Measurements from ENCODE around the gene SYNJ2.
A peak's percentile ranks its signal among the peaks of the same experiment; 100 is the strongest.
"Not testable (repeated sequence)": the region's sequence is repeated elsewhere in the genome, so short reads cannot be mapped to it uniquely, and the experiment has no call there.

The SYNJ2 gene

DNA sequence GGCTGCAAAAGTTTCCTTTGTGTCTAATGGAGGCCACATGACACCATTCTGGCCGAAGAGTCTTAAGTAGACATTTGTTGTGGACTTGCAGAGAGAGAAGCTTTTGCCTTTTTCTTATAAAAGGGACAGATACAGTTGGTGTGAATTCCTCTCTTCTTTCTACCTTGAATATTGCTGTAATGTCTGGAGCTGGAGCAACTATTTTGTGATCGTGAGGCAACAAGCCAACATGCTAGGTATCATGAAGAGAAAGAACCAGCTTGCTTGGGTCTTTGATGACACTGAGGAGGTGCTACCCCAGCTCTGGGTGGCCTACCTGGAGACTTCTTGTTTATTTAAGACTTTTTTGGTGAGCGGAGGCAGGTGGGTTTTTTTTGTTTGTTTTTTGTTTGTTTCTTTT is 16.3 kb upstream of the SYNJ2 start:
- H3K36me3 Mint-ChIP-seq (ENCODE audit: insufficient read depth): no peaks in the 10 kb centered on the region
- H3K4me1 Mint-ChIP-seq (ENCODE audit: low read depth in 2 of 2): peaks cover 0 to 4% of the 10 kb centered on the region in 2 donors
- ATAC-seq (replicated peaks): no peak
- no peak for DNase-seq
- H3K4me3 Mint-ChIP-seq: no peak overlapping the region
- H3K27ac Mint-ChIP-seq: no peak overlapping the region
- no peaks in the 10 kb centered on the region for H3K9me3 Mint-ChIP-seq
- H3K27me3 Mint-ChIP-seq: peaks cover 9 to 17% of the 10 kb centered on the region in 2 donors

GRCh38 chr6:157966589-157966977 is 15.1 kb upstream of the SYNJ2 start:
- Mint-ChIP-seq H3K27ac (no peak overlapping the region), H3K4me3 (no peak overlapping the region), H3K9me3 (no peaks in the 10 kb centered on the region), H3K27me3 (peaks cover 15 to 16% of the 10 kb centered on the region in 2 donors), H3K4me1 (ENCODE audit: low read depth in 2 of 2) (peaks cover 0 to 4% of the 10 kb centered on the region in 2 donors), H3K36me3 (ENCODE audit: insufficient read depth) (no peaks in the 10 kb centered on the region)
- DNase-seq (no peak), ATAC-seq (replicated peaks) (no peak)

DNA sequence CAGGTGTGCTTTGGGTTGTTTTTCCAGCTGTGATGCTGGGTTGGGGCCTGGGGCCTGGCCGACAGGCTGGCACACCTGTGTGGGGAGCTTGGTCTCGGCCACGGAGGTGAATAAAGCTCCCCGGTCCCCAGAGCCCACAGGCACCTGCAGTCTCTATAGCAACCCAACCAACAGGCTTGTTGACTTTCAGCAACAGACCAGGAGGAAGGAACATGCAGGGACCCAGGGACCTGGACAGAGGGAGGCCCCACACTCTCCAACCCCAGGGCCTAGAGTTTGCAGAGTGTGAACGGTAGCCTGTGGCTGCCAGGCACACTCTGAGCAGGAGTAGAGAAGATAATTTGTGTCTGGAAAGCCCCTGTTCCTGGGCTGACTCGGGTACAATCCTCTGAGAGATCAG is 14.6 kb upstream of the SYNJ2 start:
- no peak for DNase-seq
- ATAC-seq (replicated peaks): no peak
- Mint-ChIP-seq H3K4me1 (ENCODE audit: low read depth in 2 of 2) (peaks cover 0 to 4% of the 10 kb centered on the region in 2 donors), H3K27me3 (peaks cover 15 to 17% of the 10 kb centered on the region in 2 donors), H3K27ac (no peak overlapping the region), H3K4me3 (no peak overlapping the region), H3K36me3 (ENCODE audit: insufficient read depth) (no peaks in the 10 kb centered on the region), H3K9me3 (no peaks in the 10 kb centered on the region)

DNA sequence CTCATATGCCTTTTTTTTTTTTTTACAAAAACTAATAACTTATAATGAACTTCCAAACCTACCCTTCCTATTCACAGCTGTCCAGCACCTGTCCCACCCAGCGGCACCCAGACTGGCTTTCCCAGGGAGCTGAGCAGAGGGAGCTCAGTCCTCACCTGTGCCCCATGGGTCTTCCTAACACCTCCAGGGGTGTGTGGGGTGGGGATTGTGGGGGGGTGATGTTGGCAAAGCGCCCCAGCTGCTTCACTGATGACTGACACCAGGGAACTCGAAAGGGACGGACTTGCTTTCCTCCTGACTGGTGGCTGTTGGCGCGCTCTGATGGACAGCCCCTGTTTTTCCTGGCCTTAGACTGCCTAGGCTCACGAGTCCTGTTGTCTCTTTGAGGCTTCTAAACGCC is 14.2 kb upstream of the SYNJ2 start:
- H3K9me3 Mint-ChIP-seq: no peaks in the 10 kb centered on the region
- H3K27me3 Mint-ChIP-seq: peaks cover 15% of the 10 kb centered on the region in 2 donors
- peaks cover 0 to 4% of the 10 kb centered on the region in 2 donors for H3K4me1 Mint-ChIP-seq (ENCODE audit: low read depth in 2 of 2)
- no peak overlapping the region for H3K4me3 Mint-ChIP-seq
- no peak overlapping the region for H3K27ac Mint-ChIP-seq
- no peak for DNase-seq
- no peak for ATAC-seq (replicated peaks)
- H3K36me3 Mint-ChIP-seq (ENCODE audit: insufficient read depth): no peaks in the 10 kb centered on the region

- not testable (repeated sequence) for H3K9me3 Mint-ChIP-seq; H3K4me1 Mint-ChIP-seq (ENCODE audit: low read depth in 2 of 2); H3K36me3 Mint-ChIP-seq (ENCODE audit: insufficient read depth); H3K27me3 Mint-ChIP-seq; H3K27ac Mint-ChIP-seq; ATAC-seq (replicated peaks); H3K4me3 Mint-ChIP-seq; DNase-seq
Observed at GRCh38 chr6:157972177-157972576, 9.5 kb upstream of the SYNJ2 start.

GRCh38 chr6:157974341-157974894 is 7.2 kb upstream of the SYNJ2 start:
- H3K27me3 Mint-ChIP-seq: peaks cover 8% of the 10 kb centered on the region in 2 donors
- H3K36me3 Mint-ChIP-seq (ENCODE audit: insufficient read depth): no peaks in the 10 kb centered on the region
- H3K27ac Mint-ChIP-seq: no peak overlapping the region
- no peak for DNase-seq
- H3K4me3 Mint-ChIP-seq: no peak overlapping the region
- no peak for ATAC-seq (replicated peaks)
- no peaks in the 10 kb centered on the region for H3K4me1 Mint-ChIP-seq (ENCODE audit: low read depth in 2 of 2)
- H3K9me3 Mint-ChIP-seq: no peaks in the 10 kb centered on the region

GRCh38 chr6:157974967-157975366 is 6.7 kb upstream of the SYNJ2 start:
- no peaks in the 10 kb centered on the region for H3K36me3 Mint-ChIP-seq (ENCODE audit: insufficient read depth)
- H3K27me3 Mint-ChIP-seq: peaks cover 8% of the 10 kb centered on the region in 2 donors
- H3K27ac Mint-ChIP-seq: no peak overlapping the region
- ATAC-seq (replicated peaks) (no peak), DNase-seq (no peak)
- no peak overlapping the region for H3K4me3 Mint-ChIP-seq
- peaks cover 0 to 4% of the 10 kb centered on the region in 2 donors for H3K4me1 Mint-ChIP-seq (ENCODE audit: low read depth in 2 of 2)
- H3K9me3 Mint-ChIP-seq: no peaks in the 10 kb centered on the region

GRCh38 chr6:157975456-157975855 is 6.2 kb upstream of the SYNJ2 start:
- H3K4me3 Mint-ChIP-seq: no peak overlapping the region

DNA sequence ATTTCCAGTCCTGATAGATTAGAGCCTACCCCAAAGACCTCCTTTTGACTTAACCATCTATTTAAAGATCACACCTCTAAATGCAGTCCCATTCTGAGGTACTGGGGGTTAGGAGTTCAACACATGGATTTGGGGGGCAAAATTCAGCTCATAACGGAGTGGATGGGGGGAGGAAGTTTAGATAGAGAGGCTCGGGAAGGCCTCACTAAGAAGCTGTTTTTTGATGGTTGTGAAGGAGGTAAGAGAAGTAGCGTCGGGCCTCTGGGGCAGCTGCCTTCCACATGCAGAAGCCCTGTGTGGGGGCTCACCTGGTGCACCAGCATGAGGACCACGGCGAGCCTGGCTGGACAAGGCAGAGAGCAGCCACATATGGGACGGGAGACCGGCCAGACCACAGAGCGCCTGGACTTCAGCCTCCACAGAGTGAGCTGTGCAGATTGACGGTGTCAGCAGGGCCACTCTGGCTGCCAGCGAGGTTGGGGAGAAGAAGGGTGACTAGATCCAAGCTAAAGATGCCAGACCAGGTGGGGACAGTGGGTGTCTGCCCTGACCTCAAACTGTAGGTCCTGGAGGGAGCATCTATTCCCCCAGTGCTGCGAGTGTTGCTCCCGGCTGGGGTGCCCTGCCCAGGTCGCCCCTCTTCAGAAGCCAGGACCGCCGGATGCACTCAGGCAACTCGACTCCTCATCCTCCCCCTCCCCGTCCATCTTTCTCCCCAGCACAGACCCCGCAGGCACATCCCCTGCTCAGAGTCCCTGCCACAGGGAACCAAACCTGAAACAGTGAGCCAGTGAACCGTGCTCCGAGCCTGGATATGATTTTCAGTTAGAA is 5.1 kb upstream of the SYNJ2 start:
- Mint-ChIP-seq H3K36me3 (ENCODE audit: insufficient read depth) (no peaks in the 10 kb centered on the region), H3K4me3 (no peak overlapping the region), H3K9me3 (no peaks in the 10 kb centered on the region), H3K27ac (no peak overlapping the region), H3K27me3 (peaks cover 0 to 2% of the 10 kb centered on the region in 2 donors), H3K4me1 (ENCODE audit: low read depth in 2 of 2) (peaks cover 0 to 4% of the 10 kb centered on the region in 2 donors)
- DNase-seq (no peak), ATAC-seq (replicated peaks) (no peak)

More at GRCh38 chr6:157975456-157975855, 6.2 kb upstream of the SYNJ2 start:
- Mint-ChIP-seq H3K4me1 (ENCODE audit: low read depth in 2 of 2) (peaks cover 0 to 4% of the 10 kb centered on the region in 2 donors), H3K36me3 (ENCODE audit: insufficient read depth) (no peaks in the 10 kb centered on the region), H3K27me3 (peaks cover 6 to 8% of the 10 kb centered on the region in 2 donors), H3K9me3 (no peaks in the 10 kb centered on the region), H3K27ac (no peak overlapping the region)
- ATAC-seq (replicated peaks): no peak
- no peak for DNase-seq

DNA sequence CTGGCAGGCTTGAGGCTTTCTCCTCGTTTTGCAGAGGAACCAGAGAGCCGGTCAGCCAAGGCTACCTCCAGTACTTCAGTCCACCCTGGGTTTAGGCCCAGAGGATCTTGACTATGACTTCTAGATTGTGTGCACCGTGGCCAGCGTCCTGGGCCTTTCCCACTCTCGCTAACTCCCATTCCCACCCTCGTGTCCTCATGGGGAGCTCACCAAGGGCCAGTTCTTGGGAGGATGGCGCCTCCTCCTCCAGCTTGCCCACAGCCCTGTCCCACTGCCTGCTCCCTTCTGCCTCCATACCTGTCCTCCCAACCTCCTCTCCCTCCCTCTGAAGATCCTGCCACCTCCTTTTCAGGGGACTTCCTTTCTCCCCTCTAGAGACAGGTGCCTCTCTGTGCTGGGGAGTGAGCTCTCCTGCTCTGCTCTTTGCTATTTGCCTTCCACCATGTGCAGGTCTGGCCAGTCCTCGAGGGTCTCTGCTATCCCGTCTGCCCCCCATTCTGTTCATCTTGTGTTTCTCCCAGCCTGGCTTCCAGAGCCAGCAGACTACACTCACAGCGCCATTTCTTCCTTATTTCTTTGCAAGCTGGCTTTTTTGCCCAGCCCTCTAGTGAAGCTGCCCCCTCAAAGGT is 4.4 kb upstream of the SYNJ2 start:
- H3K9me3 Mint-ChIP-seq: no peaks in the 10 kb centered on the region
- peaks cover 0 to 4% of the 10 kb centered on the region in 2 donors for H3K4me1 Mint-ChIP-seq (ENCODE audit: low read depth in 2 of 2)
- no peak overlapping the region for H3K27ac Mint-ChIP-seq
- DNase-seq (no peak), ATAC-seq (replicated peaks) (no peak)
- H3K27me3 Mint-ChIP-seq: no peaks in the 10 kb centered on the region
- H3K36me3 Mint-ChIP-seq (ENCODE audit: insufficient read depth): no peaks in the 10 kb centered on the region
- H3K4me3 Mint-ChIP-seq: no peak overlapping the region

DNA sequence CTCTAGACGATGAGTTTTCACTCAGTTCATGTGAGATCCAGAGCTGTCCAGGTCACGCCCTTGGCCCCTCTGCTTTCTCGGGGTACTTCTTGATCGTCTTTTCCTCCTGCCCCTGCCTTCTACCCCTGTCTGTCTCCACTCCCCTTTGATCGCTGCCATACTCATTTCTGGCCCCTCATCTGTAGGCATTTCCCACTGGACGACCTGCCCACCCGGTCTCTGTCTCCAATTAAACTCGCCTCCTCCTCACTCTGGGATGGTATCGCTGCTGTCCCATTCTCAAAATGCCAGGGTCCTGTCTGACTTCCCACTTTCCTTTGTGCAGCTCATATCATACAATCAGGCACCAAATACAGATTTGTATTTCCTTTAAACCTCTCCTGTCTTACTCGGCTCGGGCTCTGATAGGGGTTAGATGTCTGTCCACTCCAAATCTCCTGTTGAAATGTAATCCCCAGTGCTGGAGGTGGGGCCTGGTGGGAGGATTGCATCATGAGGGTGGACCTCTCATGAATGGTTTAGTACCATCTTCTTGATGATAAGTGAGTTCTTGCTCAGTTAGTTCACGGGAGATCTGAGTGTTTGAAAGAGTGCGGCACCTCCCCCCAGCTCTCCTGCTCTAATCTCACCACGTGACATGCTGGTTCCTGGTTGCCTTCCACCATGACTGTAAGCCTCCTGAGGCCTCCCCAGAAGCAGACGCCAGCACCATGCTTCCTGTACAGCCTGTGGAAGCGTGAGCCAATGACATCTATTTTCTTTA is 3.5 kb upstream of the SYNJ2 start:
- Mint-ChIP-seq H3K4me3 (no peak overlapping the region), H3K27ac (no peak overlapping the region), H3K9me3 (no peaks in the 10 kb centered on the region), H3K27me3 (no peaks in the 10 kb centered on the region), H3K36me3 (ENCODE audit: insufficient read depth) (no peaks in the 10 kb centered on the region), H3K4me1 (ENCODE audit: low read depth in 2 of 2) (peaks cover 4 to 8% of the 10 kb centered on the region in 2 donors)
- ATAC-seq (replicated peaks): no peak
- DNase-seq: no peak

DNA sequence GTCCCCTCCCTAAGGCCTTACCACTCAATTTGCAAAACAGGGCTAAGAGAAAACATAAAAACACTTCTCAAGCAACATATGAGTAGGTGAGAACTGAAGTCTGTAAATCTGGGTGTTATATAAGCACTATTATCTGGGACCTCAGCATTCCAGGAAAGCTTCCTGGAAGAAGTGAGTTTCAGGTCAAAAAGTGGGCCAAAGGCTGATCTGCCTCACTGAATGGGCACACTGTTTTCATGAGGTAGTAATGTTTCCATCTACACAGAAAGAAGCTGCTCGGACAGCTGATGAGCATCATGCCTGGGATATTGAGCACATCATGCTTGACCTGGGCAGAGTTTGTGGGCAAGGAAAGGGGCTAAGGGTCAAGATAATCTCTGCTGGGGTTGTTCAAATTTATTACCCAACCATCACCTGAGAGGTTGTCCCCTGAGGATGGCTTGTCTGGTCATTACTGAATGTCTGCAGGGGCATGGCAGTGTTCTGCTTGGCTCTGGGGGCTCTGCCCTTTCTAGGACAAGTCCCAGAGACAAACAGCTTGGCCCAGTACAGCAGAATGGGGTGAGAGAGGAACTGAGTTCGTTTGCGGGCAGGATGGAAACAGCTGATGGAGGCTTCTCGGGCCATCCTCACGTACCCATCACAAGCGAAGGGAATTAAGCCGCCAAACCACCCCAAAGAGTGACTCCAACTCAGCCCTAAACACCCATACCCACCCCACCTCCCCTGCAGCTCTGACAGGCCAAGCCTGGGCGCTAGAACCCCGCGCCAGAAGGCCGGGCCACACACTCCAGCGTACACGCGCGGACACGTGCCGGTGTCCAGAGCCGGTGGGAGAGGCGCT is 1.2 kb upstream of the SYNJ2 start:
- peaks cover 15 to 17% of the 10 kb centered on the region in 2 donors for H3K4me1 Mint-ChIP-seq (ENCODE audit: low read depth in 2 of 2)
- no peaks in the 10 kb centered on the region for H3K36me3 Mint-ChIP-seq (ENCODE audit: insufficient read depth)
- H3K27me3 Mint-ChIP-seq: no peaks in the 10 kb centered on the region
- peak in 1 of 3 experiments; percentile 10 for DNase-seq
- peak overlapping the region; percentile 79 for H3K4me3 Mint-ChIP-seq
- peak overlapping the region; percentile 21 to 32 for H3K27ac Mint-ChIP-seq
- no peaks in the 10 kb centered on the region for H3K9me3 Mint-ChIP-seq
- peak; percentile 3 for ATAC-seq (replicated peaks)

DNA sequence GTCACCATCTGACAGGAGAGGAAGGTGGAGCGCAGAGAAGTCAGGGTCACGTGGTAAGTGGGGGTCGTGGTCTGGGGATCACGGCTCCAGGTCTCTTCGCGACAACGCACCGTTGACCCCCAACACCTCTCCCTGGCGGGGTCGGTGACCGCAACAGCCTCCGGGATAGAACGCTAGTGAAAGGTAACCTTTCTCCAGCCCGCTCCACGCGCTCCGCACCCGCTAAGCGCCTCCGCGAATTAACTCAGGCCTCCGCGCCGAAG is 600 bp upstream of the SYNJ2 start:
- ATAC-seq (replicated peaks): no peak
- Mint-ChIP-seq H3K36me3 (ENCODE audit: insufficient read depth) (no peaks in the 10 kb centered on the region), H3K27me3 (no peaks in the 10 kb centered on the region), H3K4me3 (peak overlapping the region; percentile 79), H3K4me1 (ENCODE audit: low read depth in 2 of 2) (peaks cover 15 to 17% of the 10 kb centered on the region in 2 donors), H3K9me3 (no peaks in the 10 kb centered on the region), H3K27ac (peak overlapping the region in 1 of 2 donors; percentile 67)
- no peak for DNase-seq

Data from effector memory CD8-positive, alpha-beta T cell (primary cell).